Naive B cell (primary cell): ENCODE data around the gene RPTOR. TPM values are rescaled to one million over a fixed set of nuclear protein-coding genes. Genes with fewer than 3 reads are reported as not detected.

Experiments used
- ATAC-seq, 2 donors: fragments of 150-1000 bp; cut with Tn5 transposase; 2 replicates each; pipeline ENCODE4 v1.10.0; 2021; ENCODE audit warnings: low read depth in 2 of 2, mild to moderate bottlenecking in 2 of 2, moderate library complexity in 2 of 2
- DNase-seq: peaks from one replicate; pipeline ENCODE4 v3.0.0; 2022
- H3K27ac Mint-ChIP-seq, 6 donors: one replicate each; pipeline ENCODE4 v1.8.0; 2020 to 2022; ENCODE audit warnings: mild to moderate bottlenecking in 6 of 6, mixed read lengths in 6 of 6, moderate library complexity in 5 of 6, inconsistent platforms in 2 of 6
- H3K27me3 Mint-ChIP-seq, 3 donors: one replicate each; pipeline ENCODE4 v1.8.0; 2021 to 2022; ENCODE audit warnings: mixed read lengths in 3 of 3, mild to moderate bottlenecking in 1 of 3
- H3K36me3 Mint-ChIP-seq, 2 donors: one replicate each; pipeline ENCODE4 v1.8.0; 2020 to 2022; ENCODE audit warnings: mixed read lengths in 2 of 2, inconsistent platforms in 1 of 2, mild to moderate bottlenecking in 1 of 2
- H3K4me1 Mint-ChIP-seq, 3 donors: one replicate each; pipeline ENCODE4 v1.8.0; 2020 to 2022; ENCODE audit warnings: mixed read lengths in 3 of 3, inconsistent platforms in 1 of 3, mild to moderate bottlenecking in 1 of 3, moderate library complexity in 1 of 3
- H3K4me3 Mint-ChIP-seq, 8 donors: one replicate each; pipeline ENCODE4 v1.8.0; 2020 to 2022; ENCODE audit warnings: mild to moderate bottlenecking in 8 of 8, mixed read lengths in 8 of 8, moderate library complexity in 8 of 8, inconsistent platforms in 2 of 8
- H3K9me3 Mint-ChIP-seq, 7 donors: one replicate each; pipeline ENCODE4 v1.8.0; 2020 to 2022; ENCODE audit warnings: mixed read lengths in 7 of 7, mild to moderate bottlenecking in 5 of 7, inconsistent platforms in 2 of 7, moderate library complexity in 1 of 7
- polyA plus RNA-seq, 6 donors: library from polyadenylated mRNA; unstranded; fragments of 300-500 nt; fragmentation: Illumina TruSeq; gene quantifications; one replicate each; pipeline ENCODE4 v1.2.3, GENCODE V29; 2021; ENCODE audit warnings: low read depth in 6 of 6

RPTOR gene
- polyA plus RNA-seq, 6 donors from 2014 or later = 5.5 to 13.9 (median 9.0) TPM

GRCh38 chr17:80948019-80948975 lies 403.7 kb downstream of the RPTOR start:
- no peak for ATAC-seq
- no peaks in the 10 kb centered on the region for H3K27me3 Mint-ChIP-seq
- H3K36me3 Mint-ChIP-seq = peaks cover 17 to 20% of the 10 kb centered on the region in 2 donors
- DNase-seq = no peak
- peaks cover 0 to 3% (median 0%) of the 10 kb centered on the region in 7 donors for H3K9me3 Mint-ChIP-seq
- no peak overlapping the region for H3K4me3 Mint-ChIP-seq
- peaks cover 4 to 22% (median 15%) of the 10 kb centered on the region in 3 donors for H3K4me1 Mint-ChIP-seq
- H3K27ac Mint-ChIP-seq = peak overlapping the region in 2 of 6 donors; percentile 56 to 86

DNA sequence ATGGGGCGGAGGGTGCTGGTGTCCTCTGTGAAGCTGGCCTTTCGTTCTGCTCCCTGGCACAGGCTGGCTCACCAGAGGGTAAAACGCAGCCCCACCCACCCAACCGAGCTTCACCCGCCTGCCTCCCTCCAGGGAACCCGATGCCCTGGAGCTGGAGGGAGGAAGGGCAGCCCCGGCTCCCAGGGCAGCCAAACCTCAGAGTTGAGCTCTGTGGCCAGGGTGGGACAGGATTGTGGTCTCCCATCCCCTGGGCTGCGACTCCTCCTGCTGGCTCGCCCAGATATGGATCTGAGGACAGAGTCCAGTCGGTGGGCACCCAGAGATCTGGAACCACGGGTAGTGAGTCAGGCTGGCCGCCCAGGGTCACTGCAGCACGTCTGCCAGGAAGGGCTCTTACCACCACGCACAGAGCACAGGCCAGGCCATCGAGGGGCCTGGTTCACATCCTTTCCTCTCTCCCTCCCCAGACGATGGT lies 404.4 kb downstream of the RPTOR start:
- Mint-ChIP-seq H3K27me3 (no peaks in the 10 kb centered on the region), H3K4me3 (no peak overlapping the region), H3K9me3 (peaks cover 0 to 3% (median 0%) of the 10 kb centered on the region in 7 donors), H3K4me1 (peaks cover 4 to 24% (median 20%) of the 10 kb centered on the region in 3 donors), H3K36me3 (peaks cover 17 to 20% of the 10 kb centered on the region in 2 donors), H3K27ac (peak overlapping the region in 1 of 6 donors; percentile 36)
- no peak for ATAC-seq
- no peak for DNase-seq

- no peak for DNase-seq
Measured at GRCh38 chr17:80949451-80950421, 405.1 kb downstream of the RPTOR start.

DNA sequence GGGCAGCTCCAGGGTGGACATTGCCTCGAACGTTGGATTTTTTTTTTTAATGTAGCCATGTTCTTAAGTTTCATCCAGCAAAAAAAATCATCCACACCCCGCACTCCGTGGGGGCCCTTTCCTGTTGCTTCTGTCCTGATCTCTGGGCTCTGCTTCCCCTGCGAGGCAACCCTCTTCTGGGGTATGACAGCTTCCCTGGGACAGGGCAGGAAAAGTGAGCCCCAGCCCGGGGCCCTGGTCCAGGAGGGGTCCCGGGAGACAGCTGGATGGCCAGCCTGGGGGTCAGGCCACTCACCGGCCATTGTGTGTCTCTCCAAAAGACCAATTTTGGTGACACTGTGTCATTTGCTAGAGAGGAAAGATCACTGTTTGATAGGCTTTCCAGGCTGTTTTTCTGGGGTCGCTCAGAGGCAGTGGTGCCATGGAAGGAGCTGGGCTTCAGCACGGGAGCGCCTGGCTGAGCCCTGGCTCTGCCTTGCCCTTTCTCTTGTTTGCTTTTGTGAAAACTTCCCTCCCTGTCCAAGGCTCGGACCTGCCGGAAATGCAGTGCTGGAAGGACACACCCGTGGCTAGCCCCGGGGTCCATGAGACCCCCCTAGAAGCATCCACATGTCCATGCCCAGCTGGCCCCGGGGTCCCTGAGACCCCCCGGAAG lies 406.0 kb downstream of the RPTOR start:
- peaks cover 16 to 20% of the 10 kb centered on the region in 2 donors for H3K36me3 Mint-ChIP-seq
- no peaks in the 10 kb centered on the region for H3K27me3 Mint-ChIP-seq
- no peak overlapping the region for H3K27ac Mint-ChIP-seq
- ATAC-seq (no peak), DNase-seq (no peak)
- H3K9me3 Mint-ChIP-seq = peaks cover 0 to 3% (median 0%) of the 10 kb centered on the region in 7 donors
- no peak overlapping the region for H3K4me3 Mint-ChIP-seq
- peaks cover 14 to 34% (median 26%) of the 10 kb centered on the region in 3 donors for H3K4me1 Mint-ChIP-seq

More at GRCh38 chr17:80949451-80950421, 405.1 kb downstream of the RPTOR start:
- Mint-ChIP-seq H3K4me3 (no peak overlapping the region), H3K36me3 (peaks cover 17 to 20% of the 10 kb centered on the region in 2 donors), H3K27ac (peak overlapping the region in 2 of 6 donors; percentile 54 to 71), H3K27me3 (no peaks in the 10 kb centered on the region), H3K9me3 (peaks cover 0 to 3% (median 0%) of the 10 kb centered on the region in 7 donors), H3K4me1 (peaks cover 6 to 25% (median 17%) of the 10 kb centered on the region in 3 donors)
- no peak for ATAC-seq

DNA sequence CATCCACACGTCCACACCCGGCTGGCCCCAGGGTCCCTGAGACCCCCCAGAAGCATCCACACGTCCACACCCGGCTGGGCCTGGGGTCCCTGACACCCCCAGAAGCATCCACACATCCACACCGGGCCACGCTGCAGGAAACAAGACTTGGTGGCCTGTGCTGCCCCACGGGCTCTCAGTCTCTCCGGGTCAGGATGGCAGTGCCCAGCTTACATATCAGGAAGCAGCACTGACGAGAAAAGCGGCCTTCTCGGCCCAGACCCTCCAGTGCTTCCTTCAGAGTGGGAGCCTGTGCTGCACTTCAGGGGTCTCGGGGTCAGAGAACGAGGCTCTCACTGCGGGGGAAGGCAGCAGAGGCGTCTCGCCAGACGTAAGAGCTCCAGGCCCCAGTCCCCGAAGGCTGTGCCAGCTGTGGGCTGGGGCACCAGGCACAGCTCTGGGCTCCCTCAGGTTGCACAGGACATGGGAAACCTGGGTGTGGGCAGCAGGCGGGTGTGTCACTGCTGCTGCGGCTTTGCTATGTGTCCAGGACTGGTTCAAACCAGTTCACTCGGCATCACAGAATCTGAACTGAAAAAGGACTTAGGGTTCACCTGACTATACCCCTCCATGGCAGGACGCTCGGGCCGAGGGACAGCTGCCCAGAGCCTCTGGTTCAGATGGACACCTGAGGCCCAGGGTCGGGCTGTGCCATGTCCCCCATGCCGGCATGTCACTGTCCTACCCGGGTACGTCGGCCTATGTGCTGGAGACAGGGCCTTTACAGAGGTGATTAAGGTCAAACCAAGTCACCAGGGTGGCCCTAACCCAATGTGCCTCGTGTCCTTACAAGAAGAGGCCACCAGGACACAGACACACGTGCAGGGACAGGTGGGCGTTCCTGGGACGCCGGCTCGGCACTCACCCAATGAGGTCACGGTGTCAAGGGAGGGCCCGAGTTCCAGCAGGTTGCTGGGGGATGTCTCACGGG lies 406.8 kb downstream of the RPTOR start:
- peaks cover 8 to 13% of the 10 kb centered on the region in 2 donors for H3K36me3 Mint-ChIP-seq
- ATAC-seq = no peak
- peaks cover 0 to 3% (median 0%) of the 10 kb centered on the region in 7 donors for H3K9me3 Mint-ChIP-seq
- no peaks in the 10 kb centered on the region for H3K27me3 Mint-ChIP-seq
- no peak for DNase-seq
- peak overlapping the region in 2 of 6 donors; percentile 26 to 33 for H3K27ac Mint-ChIP-seq
- peak overlapping the region in 1 of 8 donors; percentile 51 for H3K4me3 Mint-ChIP-seq
- H3K4me1 Mint-ChIP-seq = peaks cover 22 to 42% (median 34%) of the 10 kb centered on the region in 3 donors

DNA sequence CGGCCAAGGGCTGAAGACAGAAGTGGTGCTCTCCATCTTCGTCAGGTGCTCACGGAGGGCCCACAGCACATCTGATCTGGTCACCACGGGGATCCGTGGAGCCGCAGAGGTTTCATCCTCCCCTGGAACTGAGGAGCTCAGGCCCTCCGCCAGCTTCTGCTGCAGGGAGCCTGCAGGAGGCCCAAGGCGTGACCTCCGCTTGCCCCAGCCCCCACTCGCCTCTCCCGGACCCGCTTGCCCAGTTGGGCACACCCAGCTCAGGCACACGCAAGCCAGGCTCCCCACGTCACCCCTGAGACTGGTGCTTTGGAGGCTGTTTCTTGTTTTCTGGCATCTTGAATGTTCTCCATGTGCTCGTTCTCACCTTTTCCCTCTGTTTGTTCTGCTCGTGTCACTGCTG lies 407.7 kb downstream of the RPTOR start:
- Mint-ChIP-seq H3K4me3 (peak overlapping the region in 1 of 8 donors; percentile 37), H3K4me1 (peaks cover 22 to 46% (median 36%) of the 10 kb centered on the region in 3 donors), H3K27me3 (no peaks in the 10 kb centered on the region), H3K9me3 (no peaks in the 10 kb centered on the region), H3K27ac (peak overlapping the region in 2 of 6 donors; percentile 13 to 26), H3K36me3 (peaks cover 0 to 4% of the 10 kb centered on the region in 2 donors)
- no peak for DNase-seq
- no peak for ATAC-seq

- H3K27me3 Mint-ChIP-seq = no peaks in the 10 kb centered on the region
- peak overlapping the region in 4 of 6 donors; percentile 37 to 92 (median 72) for H3K27ac Mint-ChIP-seq
- peaks cover 22 to 46% (median 36%) of the 10 kb centered on the region in 3 donors for H3K4me1 Mint-ChIP-seq
- DNase-seq = peak; percentile 30
- peaks cover 0 to 4% of the 10 kb centered on the region in 2 donors for H3K36me3 Mint-ChIP-seq
- H3K4me3 Mint-ChIP-seq = peak overlapping the region in 3 of 8 donors; percentile 24 to 55 (median 47)
- H3K9me3 Mint-ChIP-seq = no peaks in the 10 kb centered on the region
- ATAC-seq = peak; percentile 50 to 51
Measured at GRCh38 chr17:80953471-80954315, 409.1 kb downstream of the RPTOR start.

DNA sequence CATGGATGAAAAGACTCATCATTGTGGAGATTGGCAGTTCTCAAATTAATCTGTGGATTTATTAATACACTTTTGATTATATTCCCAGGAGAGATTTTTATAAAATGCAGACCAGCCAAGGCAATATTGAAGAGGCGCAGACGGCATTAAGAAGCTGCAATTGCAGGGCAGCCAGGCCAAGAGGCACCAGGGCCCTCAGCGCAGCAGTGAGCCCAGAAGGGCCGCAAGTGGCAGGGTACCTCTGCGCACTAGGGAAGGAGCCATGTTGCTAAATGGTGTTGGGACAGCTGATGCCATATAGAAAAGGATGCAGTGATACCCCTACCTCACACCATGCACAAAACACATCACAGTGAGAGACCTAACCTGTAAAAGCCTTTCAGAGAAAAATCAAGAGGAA lies 410.4 kb downstream of the RPTOR start:
- no peaks in the 10 kb centered on the region for H3K9me3 Mint-ChIP-seq
- peak overlapping the region in 5 of 6 donors; percentile 74 to 99 (median 92) for H3K27ac Mint-ChIP-seq
- DNase-seq (no peak), ATAC-seq (no peak)
- H3K4me1 Mint-ChIP-seq = peaks cover 22 to 46% (median 36%) of the 10 kb centered on the region in 3 donors
- peak overlapping the region in 4 of 8 donors; percentile 3 to 86 (median 44) for H3K4me3 Mint-ChIP-seq
- no peaks in the 10 kb centered on the region for H3K27me3 Mint-ChIP-seq
- peaks cover 0 to 4% of the 10 kb centered on the region in 2 donors for H3K36me3 Mint-ChIP-seq

GRCh38 chr17:80955671-80956280 lies 411.1 kb downstream of the RPTOR start:
- DNase-seq = peak; percentile 56
- no peaks in the 10 kb centered on the region for H3K9me3 Mint-ChIP-seq

DNA sequence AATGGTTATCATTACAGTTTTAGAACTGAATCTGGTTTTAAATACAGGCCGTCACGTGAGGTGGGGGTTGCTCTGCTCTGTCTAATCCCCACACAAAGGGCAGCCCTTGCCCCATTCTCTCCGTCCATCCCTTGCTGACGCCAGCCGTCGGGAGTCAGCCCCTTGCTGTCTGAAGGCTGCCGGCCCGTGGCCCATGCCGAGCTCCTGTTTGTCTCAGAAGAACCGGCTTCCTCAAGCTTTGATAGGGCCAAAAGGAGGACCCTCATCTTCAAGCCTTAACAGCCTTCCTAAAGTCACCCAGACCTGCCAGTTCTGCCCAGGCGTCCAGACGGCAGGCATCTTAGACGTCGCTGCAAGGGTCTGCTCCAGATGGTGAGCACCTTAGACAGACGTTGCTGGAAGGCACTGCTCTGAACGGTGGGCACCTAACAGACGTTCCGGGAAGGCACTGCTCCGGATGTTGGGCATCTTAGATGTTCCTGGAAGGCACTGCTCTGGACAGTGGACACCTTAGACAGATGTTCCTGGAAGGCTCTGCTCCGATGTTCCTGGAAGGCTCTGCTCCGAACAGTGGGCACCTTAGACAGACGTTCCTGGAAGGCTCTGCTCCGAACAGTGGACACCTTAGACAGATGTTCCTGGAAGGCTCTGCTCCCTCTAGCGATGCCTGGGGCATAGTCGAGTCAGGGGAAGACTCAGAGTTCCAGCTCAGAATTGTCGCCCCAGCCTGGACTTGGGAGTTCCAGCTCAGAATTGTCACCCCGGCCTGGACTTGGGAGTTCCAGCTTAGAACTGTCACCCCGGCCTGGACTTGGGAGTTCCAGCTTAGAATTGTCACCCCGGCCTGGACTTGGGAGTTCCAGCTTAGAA lies 411.9 kb downstream of the RPTOR start:
- H3K9me3 Mint-ChIP-seq = no peaks in the 10 kb centered on the region
- no peaks in the 10 kb centered on the region for H3K27me3 Mint-ChIP-seq
- H3K27ac Mint-ChIP-seq = peak overlapping the region; percentile 86 to 99 (median 94)
- H3K36me3 Mint-ChIP-seq = no peaks in the 10 kb centered on the region
- H3K4me3 Mint-ChIP-seq = peak overlapping the region in 7 of 8 donors; percentile 12 to 86 (median 64)
- ATAC-seq = no peak
- DNase-seq = no peak
- H3K4me1 Mint-ChIP-seq = peaks cover 22 to 46% (median 36%) of the 10 kb centered on the region in 3 donors

More at GRCh38 chr17:80955671-80956280, 411.1 kb downstream of the RPTOR start:
- peak; percentile 83 to 86 for ATAC-seq
- H3K4me1 Mint-ChIP-seq = peaks cover 22 to 46% (median 36%) of the 10 kb centered on the region in 3 donors
- no peaks in the 10 kb centered on the region for H3K36me3 Mint-ChIP-seq
- peak overlapping the region; percentile 86 to 99 (median 94) for H3K27ac Mint-ChIP-seq
- peak overlapping the region in 7 of 8 donors; percentile 12 to 86 (median 57) for H3K4me3 Mint-ChIP-seq
- no peaks in the 10 kb centered on the region for H3K27me3 Mint-ChIP-seq
